Nephron (organoid): ENCODE results near the gene DAO.
"Not testable (repeated sequence)": the region's sequence is repeated elsewhere in the genome, so short reads cannot be mapped to it uniquely, and the experiment has no call there.

Experiments used
- H3K27ac Mint-ChIP-seq, 3 experiments: 2 replicates each; pipeline ENCODE4 v1.8.0; 2020; ENCODE audit warnings: mixed read lengths in 3 of 3, mild to moderate bottlenecking in 2 of 3, moderate library complexity in 1 of 3
- H3K27me3 Mint-ChIP-seq: 2 replicates; pipeline ENCODE4 v1.8.0; 2021; ENCODE audit warnings: low read depth, mild to moderate bottlenecking, moderate library complexity, mixed read lengths
- H3K36me3 Mint-ChIP-seq: 2 replicates; pipeline ENCODE4 v1.8.0; 2020; ENCODE audit warnings: low read depth, mixed read lengths
- H3K4me1 Mint-ChIP-seq: 2 replicates; pipeline ENCODE4 v1.8.0; 2020; ENCODE audit warnings: mixed read lengths
- H3K4me3 Mint-ChIP-seq, 3 experiments: 2 replicates each; pipeline ENCODE4 v1.8.0; 2020; ENCODE audit warnings: mild to moderate bottlenecking in 3 of 3, mixed read lengths in 3 of 3, moderate library complexity in 2 of 3
- H3K9me3 Mint-ChIP-seq: 2 replicates; pipeline ENCODE4 v1.8.0; 2020; ENCODE audit warnings: mixed read lengths
- TF ChIP-seq, protein P1 (sequence below), 3 experiments: fragments of 200-600 bp; sonication (generic); IDR thresholded peaks; one replicate each; pipeline ENCODE4 v1.5.0; 2021; ENCODE audit warnings: antibody characterized with exemption in 3 of 3; ENCODE audit not compliant: unreplicated experiment in 3 of 3

DAO gene

GRCh38 chr12:108839018-108839889 lies 40.6 kb upstream of the DAO start:
- TF ChIP-seq, protein P1, sequence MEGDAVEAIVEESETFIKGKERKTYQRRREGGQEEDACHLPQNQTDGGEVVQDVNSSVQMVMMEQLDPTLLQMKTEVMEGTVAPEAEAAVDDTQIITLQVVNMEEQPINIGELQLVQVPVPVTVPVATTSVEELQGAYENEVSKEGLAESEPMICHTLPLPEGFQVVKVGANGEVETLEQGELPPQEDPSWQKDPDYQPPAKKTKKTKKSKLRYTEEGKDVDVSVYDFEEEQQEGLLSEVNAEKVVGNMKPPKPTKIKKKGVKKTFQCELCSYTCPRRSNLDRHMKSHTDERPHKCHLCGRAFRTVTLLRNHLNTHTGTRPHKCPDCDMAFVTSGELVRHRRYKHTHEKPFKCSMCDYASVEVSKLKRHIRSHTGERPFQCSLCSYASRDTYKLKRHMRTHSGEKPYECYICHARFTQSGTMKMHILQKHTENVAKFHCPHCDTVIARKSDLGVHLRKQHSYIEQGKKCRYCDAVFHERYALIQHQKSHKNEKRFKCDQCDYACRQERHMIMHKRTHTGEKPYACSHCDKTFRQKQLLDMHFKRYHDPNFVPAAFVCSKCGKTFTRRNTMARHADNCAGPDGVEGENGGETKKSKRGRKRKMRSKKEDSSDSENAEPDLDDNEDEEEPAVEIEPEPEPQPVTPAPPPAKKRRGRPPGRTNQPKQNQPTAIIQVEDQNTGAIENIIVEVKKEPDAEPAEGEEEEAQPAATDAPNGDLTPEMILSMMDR (IDR thresholded peaks at IDR 0.05; ENCODE audit: unreplicated experiment in 3 of 3), result no peak
- Mint-ChIP-seq H3K9me3 (no peaks in the 10 kb centered on the region), H3K4me3 (no peak overlapping the region), H3K27me3 (no peaks in the 10 kb centered on the region), H3K27ac (peak overlapping the region in 2 of 3 experiments; percentile 90 to 95), H3K4me1 (peaks cover 35% of the 10 kb centered on the region), H3K36me3 (peaks cover 39% of the 10 kb centered on the region)

DNA sequence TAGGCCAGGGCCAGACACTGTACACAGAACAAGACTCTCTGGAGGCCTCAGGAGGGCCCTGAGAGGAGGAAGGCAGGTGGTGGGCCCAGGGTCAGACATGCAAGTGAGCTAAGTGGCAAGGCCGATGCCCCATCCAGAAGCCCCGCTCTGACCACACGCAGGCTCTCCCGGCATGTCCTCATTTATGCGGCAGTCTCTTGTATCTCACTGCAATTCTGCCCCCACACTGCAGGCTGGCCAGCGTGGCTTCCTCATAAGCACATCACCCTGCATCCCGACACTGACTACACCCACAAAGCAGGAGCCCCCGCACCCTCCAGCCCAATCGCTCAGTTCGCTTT lies 40.0 kb upstream of the DAO start:
- Mint-ChIP-seq H3K27ac (peak overlapping the region in 1 of 3 experiments; percentile 95), H3K4me1 (peaks cover 30% of the 10 kb centered on the region), H3K27me3 (no peaks in the 10 kb centered on the region), H3K9me3 (peaks cover 3% of the 10 kb centered on the region), H3K36me3 (peaks cover 39% of the 10 kb centered on the region), H3K4me3 (no peak overlapping the region)
- TF ChIP-seq, protein P1 (IDR thresholded peaks at IDR 0.05; ENCODE audit: unreplicated experiment in 3 of 3), result no peak

- Mint-ChIP-seq H3K9me3 (peaks cover 3% of the 10 kb centered on the region), H3K36me3 (peaks cover 38% of the 10 kb centered on the region), H3K27me3 (no peaks in the 10 kb centered on the region), H3K4me3 (no peak overlapping the region), H3K27ac (peak overlapping the region; percentile 27 to 70 (median 57)), H3K4me1 (peaks cover 30% of the 10 kb centered on the region)
- TF ChIP-seq, protein P1 (IDR thresholded peaks at IDR 0.05; ENCODE audit: unreplicated experiment in 3 of 3), result no peak
Observed at GRCh38 chr12:108840605-108841332, 39.1 kb upstream of the DAO start.

- H3K27ac Mint-ChIP-seq, H3K4me3 Mint-ChIP-seq, H3K27me3 Mint-ChIP-seq, H3K9me3 Mint-ChIP-seq: not testable (repeated sequence)
- H3K4me1 Mint-ChIP-seq, result peaks cover 25% of the 10 kb centered on the region
- H3K36me3 Mint-ChIP-seq, result peaks cover 49% of the 10 kb centered on the region
Observed at GRCh38 chr12:108841825-108842224, 38.1 kb upstream of the DAO start.

- peak overlapping the region in 1 of 3 experiments; percentile 50 for H3K27ac Mint-ChIP-seq
Observed at GRCh38 chr12:108842361-108842760, 37.5 kb upstream of the DAO start.

GRCh38 chr12:108843187-108843586 lies 36.7 kb upstream of the DAO start:
- Mint-ChIP-seq H3K36me3 (peaks cover 60% of the 10 kb centered on the region), H3K9me3 (peaks cover 3% of the 10 kb centered on the region), H3K4me1 (peaks cover 17% of the 10 kb centered on the region), H3K27me3 (no peaks in the 10 kb centered on the region), H3K27ac (no peak overlapping the region), H3K4me3 (no peak overlapping the region)
- TF ChIP-seq, protein P1 (IDR thresholded peaks at IDR 0.05; ENCODE audit: unreplicated experiment in 3 of 3), result no peak

More at GRCh38 chr12:108842361-108842760, 37.5 kb upstream of the DAO start:
- Mint-ChIP-seq H3K27me3 (no peaks in the 10 kb centered on the region), H3K9me3 (peaks cover 3% of the 10 kb centered on the region), H3K4me3 (no peak overlapping the region), H3K4me1 (peaks cover 20% of the 10 kb centered on the region), H3K36me3 (peaks cover 54% of the 10 kb centered on the region)
- TF ChIP-seq, protein P1 (IDR thresholded peaks at IDR 0.05; ENCODE audit: unreplicated experiment in 3 of 3), result no peak
